ENCODE results near the gene MYO5C.

Gene MYO5C

DNA sequence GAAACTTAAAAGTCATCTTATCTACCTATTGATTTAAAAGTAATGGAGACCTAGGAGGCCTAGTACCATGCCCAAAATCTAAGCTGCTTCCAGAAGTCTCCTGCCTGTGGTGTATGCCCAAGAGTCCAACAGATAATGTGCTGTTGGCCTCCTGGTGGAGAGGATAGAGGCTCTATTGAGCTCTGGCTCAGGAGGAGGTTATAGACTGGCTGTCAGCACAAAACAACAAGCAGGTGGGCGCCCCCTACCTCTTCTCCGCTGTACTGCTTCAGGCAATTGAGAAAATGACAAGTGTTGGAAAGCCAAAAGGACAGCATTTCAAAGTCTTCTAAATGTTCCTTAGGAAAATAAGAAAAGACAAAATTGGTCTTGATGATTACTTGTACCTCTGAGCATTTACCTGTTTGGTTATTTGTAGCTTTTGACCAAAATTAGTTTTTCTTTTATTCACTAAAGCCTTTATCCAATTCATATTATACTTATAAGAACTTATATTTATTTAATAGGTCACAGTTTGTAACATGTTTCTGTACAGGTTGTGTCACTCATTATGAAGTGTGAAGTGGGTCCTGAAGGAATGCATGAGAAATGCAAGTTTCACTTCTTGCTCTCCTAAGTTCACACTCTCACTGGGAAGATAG lies 87.2 kb downstream of the MYO5C start:
- Histone ChIP-seq H3K9me3 (ENCODE audit: control insufficient read depth, insufficient read depth, low read length) (no peaks in the 10 kb centered on the region), H3K36me3 (ENCODE audit: insufficient read depth, low read length) (peaks cover 20% of the 10 kb centered on the region), H3K9ac (ENCODE audit: low read depth, low read length) (no peak overlapping the region), H3K4me1 (ENCODE audit: insufficient read depth, low read length) (no peaks in the 10 kb centered on the region; the same call in 1 of the 2 replicates)

DNA sequence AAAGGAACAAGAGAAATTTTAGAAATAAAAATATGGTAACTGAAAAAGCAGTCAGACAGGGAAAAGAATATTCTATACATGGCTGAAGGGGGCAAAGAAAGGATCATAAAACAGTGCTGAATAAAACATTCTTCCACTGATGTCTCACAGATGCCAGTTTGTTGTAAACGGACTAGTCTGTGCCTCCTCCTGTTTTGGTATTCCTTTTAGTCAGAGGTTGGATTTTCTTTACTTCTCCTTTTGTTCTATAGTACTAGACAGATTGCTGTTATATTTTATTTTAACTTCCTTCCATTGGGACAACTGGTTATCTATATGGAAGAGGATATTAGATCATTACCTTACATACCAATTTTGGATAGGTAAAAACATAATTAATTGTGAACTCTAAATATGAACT lies 88.4 kb downstream of the MYO5C start:
- peaks cover 20% of the 10 kb centered on the region for H3K36me3 ChIP-seq (ENCODE audit: insufficient read depth, low read length)
- no peak overlapping the region for H3K9ac ChIP-seq (ENCODE audit: low read depth, low read length)
- H3K4me1 ChIP-seq (ENCODE audit: insufficient read depth, low read length) = no peaks in the 10 kb centered on the region; the same call in 1 of the 2 replicates
- H3K9me3 ChIP-seq (ENCODE audit: control insufficient read depth, insufficient read depth, low read length) = no peaks in the 10 kb centered on the region

DNA sequence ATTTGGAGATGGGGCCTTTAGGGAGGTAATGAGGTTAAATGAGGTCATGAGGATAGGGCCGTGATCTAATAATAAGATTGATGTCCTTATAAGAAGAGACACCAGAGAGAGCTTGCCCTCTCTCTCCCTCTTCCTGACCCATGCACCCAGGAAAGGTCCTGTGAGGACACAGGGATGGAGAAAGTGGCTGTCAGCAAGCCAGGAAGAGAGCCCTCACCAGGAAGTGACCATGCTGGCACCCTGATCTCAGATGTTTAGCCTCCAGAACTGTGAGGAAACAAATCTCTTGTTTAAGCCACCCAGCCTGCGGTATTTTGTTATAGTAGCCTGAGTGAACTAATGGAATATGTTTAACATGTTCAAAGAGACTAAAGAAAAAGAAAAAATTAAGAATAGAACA lies 89.2 kb downstream of the MYO5C start:
- Histone ChIP-seq H3K9ac (ENCODE audit: low read depth, low read length) (no peak overlapping the region), H3K9me3 (ENCODE audit: control insufficient read depth, insufficient read depth, low read length) (no peaks in the 10 kb centered on the region), H3K36me3 (ENCODE audit: insufficient read depth, low read length) (peaks cover 15% of the 10 kb centered on the region), H3K4me1 (ENCODE audit: insufficient read depth, low read length) (no peaks in the 10 kb centered on the region; the same call in 1 of the 2 replicates)

DNA sequence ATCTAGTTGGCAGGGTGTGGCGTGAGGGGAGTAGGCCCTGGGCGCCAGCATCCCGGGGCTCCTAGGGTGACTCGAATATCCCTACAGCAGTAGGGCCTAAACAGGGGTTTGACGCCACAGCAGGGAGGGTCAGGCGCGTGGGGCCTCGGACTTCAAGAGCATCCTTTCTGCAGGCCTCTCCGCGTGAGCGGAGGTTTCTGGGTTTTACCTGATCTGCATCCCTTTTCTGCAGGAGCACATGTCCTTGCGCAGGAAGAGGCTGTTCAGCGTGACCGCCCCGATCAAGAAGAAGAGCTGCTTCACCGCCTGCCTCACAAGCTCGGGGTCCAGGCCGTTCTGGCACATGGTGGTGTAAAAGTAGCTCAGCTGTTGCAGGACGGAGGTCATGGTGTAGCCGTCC lies 90.9 kb downstream of the MYO5C start:
- Histone ChIP-seq H3K9ac (ENCODE audit: low read depth, low read length) (no peak overlapping the region), H3K36me3 (ENCODE audit: insufficient read depth, low read length) (peaks cover 10% of the 10 kb centered on the region), H3K9me3 (ENCODE audit: control insufficient read depth, insufficient read depth, low read length) (no peaks in the 10 kb centered on the region), H3K4me1 (ENCODE audit: insufficient read depth, low read length) (no peaks in the 10 kb centered on the region; the same call in 1 of the 2 replicates)

DNA sequence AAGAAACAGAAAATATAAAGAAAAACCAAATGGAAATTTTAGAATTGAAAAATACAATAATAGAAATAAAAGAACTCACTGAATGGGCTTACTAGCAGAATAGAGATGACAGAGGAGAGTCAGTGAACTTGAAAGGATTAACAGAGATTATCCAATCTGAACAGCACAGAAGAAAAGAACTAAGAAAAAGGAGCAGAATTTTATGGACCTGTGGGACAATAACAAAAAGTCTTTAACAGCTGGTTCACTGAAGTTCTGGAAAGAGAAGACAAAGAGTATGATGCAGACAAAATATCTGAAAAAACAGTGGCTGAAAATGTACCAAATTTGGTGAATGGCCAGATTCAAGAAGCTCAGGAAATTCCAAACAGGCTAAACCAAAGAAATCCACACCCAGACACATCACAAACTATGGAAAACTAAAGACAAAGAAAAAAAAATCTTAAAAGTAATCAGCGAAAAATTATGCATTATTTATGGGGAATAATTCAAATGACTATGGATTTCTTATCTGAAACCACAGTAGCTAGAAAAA lies 94.7 kb downstream of the MYO5C start:
- Histone ChIP-seq H3K9ac (ENCODE audit: low read depth, low read length) (no peak overlapping the region), H3K9me3 (ENCODE audit: control insufficient read depth, insufficient read depth, low read length) (no peaks in the 10 kb centered on the region), H3K4me1 (ENCODE audit: insufficient read depth, low read length) (no peaks in the 10 kb centered on the region), H3K36me3 (ENCODE audit: insufficient read depth, low read length) (peaks cover 10% of the 10 kb centered on the region)

DNA sequence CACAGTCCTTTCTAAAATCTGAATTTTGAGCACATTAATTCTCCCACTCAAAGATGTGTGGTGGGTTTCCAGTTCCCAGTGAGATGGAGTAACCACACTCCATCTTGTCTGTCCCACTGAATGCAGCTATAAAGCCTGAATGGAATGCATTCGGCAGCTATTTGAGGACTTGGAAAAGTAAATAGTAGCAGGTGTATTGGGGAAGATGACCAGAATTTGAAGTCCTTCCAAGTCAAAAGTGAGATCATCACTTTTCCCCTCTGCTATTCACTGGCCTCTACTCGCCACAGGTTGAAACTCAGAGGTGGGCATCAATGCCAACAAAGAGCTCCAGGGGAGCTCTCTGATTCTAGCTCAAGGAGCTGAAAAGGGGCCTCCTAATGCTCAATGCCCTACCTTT lies 96.3 kb downstream of the MYO5C start:
- no peaks in the 10 kb centered on the region for H3K9me3 ChIP-seq (ENCODE audit: control insufficient read depth, insufficient read depth, low read length)
- peaks cover 5% of the 10 kb centered on the region; the same call in 1 of the 2 replicates for H3K36me3 ChIP-seq (ENCODE audit: insufficient read depth, low read length)
- H3K4me1 ChIP-seq (ENCODE audit: insufficient read depth, low read length) = no peaks in the 10 kb centered on the region
- no peak overlapping the region for H3K9ac ChIP-seq (ENCODE audit: low read depth, low read length)

DNA sequence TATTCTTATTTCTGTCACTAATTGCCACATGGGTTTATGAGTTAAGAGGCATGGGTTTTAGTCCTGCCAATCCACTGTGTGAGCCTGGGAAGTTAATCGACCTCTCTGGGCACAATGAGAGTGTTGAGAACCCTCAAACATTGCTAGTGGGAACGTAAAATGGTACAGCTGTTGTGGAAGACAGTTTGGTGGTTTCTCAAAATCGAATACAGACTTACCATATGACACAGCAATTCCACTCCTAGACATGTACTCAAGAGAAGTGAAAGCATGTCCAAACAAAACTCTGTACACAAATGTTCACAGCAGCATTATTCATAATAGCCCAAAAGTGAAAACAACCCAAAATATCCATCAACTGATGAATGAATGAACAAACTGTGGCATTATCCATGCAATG lies 98.7 kb downstream of the MYO5C start:
- Histone ChIP-seq H3K9ac (ENCODE audit: low read depth, low read length) (no peak overlapping the region), H3K4me1 (ENCODE audit: insufficient read depth, low read length) (no peaks in the 10 kb centered on the region), H3K9me3 (ENCODE audit: control insufficient read depth, insufficient read depth, low read length) (no peaks in the 10 kb centered on the region), H3K36me3 (ENCODE audit: insufficient read depth, low read length) (peaks cover 3% of the 10 kb centered on the region; the same call in 1 of the 2 replicates)

DNA sequence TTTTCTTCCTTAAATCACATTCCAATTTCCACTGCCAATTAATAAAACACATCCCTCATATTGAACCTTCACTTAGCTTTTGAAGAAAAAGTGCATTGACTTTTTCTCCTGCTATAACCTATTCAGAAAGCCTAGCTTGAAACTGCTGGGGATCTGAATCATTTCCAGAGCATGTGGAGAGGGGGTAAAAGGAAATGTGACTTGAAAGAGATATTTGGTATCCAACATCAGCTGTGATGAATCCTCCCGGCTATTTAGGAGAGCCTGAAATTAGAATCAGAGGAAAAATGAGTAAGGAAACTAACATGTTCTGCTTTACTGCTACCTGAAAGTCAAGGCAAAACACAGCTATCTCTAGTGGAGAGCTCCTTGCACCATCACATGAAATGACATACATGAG lies 101.8 kb downstream of the MYO5C start:
- no peaks in the 10 kb centered on the region for H3K36me3 ChIP-seq (ENCODE audit: insufficient read depth, low read length)
- no peaks in the 10 kb centered on the region for H3K4me1 ChIP-seq (ENCODE audit: insufficient read depth, low read length)

DNA sequence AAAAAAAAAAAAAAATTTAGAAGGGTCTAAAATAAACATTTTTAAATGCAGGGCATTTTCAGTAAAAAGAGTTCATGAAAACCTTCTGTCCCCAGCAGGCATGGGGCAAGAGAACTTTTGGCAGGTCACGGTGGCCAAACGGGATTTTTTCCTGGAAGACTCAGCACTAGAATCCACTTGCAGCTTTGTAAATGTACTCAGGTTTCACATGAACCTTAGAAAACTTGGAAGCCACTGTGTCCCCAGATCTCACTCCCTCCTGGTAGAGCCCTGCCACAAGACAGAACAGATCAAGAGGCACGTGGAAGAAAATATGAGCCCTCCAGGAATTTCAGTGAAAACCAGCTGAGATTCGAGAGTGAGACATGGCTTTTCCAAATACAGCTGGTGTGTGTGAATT lies 102.3 kb downstream of the MYO5C start:
- Histone ChIP-seq H3K9me3 (ENCODE audit: control insufficient read depth, insufficient read depth, low read length) (no peaks in the 10 kb centered on the region), H3K36me3 (ENCODE audit: insufficient read depth, low read length) (no peaks in the 10 kb centered on the region), H3K9ac (ENCODE audit: low read depth, low read length) (no peak overlapping the region), H3K4me1 (ENCODE audit: insufficient read depth, low read length) (no peaks in the 10 kb centered on the region)

More for the DNA sequence above, 101.8 kb downstream of the MYO5C start:
- Histone ChIP-seq H3K9me3 (ENCODE audit: control insufficient read depth, insufficient read depth, low read length) (no peaks in the 10 kb centered on the region), H3K9ac (ENCODE audit: low read depth, low read length) (no peak overlapping the region)

DNA sequence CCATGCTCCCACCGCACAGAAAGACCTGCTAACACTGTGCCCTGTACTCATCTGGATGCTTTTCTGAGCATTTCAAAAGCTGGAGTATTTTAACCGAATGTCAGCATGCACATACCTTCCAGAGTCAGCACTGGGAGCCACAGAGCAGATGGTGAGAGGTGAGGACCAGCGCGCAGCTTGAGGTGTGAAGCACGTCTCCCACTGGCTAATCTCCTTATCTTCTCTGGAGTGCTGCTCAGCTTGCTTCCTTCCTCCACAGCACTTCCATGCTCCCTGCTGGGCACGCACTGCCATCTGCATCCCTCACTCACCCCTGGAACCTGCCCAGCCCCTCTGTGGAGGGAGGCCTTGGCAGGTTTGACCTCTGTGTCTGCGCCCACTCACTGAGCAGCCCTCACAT lies 104.4 kb downstream of the MYO5C start, which contains the start of gene GNB5:
TSS of gene GNB5 (minus strand) at position 186 of the 400 bp plus-strand sequence. CDS start 6,716 bp downstream, outside the sequence.
- Histone ChIP-seq H3K36me3 (ENCODE audit: insufficient read depth, low read length) (no peaks in the 10 kb centered on the region), H3K9me3 (ENCODE audit: control insufficient read depth, insufficient read depth, low read length) (no peaks in the 10 kb centered on the region), H3K9ac (ENCODE audit: low read depth, low read length) (no peak within 1 kb of the TSS), H3K4me1 (ENCODE audit: insufficient read depth, low read length) (no peaks in the 10 kb centered on the region)

DNA sequence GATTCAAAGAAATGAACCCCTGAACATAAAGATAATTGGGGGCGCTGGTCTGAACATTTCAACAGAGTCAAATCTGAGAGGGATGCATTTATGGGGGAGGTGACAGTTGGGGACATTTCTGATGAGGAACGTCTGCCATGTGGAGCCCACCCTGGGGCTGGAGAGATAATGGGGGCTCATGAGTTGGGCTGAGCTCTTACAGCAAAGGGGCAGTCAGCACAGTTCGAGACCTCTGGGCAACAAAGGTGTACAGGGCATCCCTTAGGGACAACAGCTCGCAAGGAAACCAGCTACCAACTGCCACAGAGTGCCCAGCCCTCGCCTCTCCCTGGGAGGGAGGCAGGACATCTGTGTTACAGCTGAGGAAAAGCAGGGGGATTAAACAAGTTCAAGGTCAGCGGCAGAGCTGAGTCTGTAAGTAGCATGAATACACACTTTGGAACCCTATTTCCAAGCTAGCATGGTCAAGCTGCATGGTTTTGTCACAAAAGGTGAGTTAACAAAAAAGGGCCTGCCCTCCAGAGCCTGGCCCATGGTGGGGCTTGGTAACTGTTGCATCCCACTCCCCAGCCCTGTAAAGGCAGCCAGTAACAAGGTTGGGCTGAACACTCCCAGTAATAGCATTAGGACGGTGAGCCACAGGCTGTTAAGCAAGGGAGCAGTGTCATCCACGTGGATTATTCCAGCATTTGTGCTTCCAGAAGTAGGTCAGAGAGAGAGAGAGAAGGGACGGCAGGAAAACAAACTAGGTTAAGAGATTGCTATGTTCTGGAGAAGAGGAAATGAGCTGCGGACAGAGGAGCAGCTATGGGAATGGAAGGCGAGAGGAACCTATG lies 108.7 kb downstream of the MYO5C start:
- no peaks in the 10 kb centered on the region for H3K36me3 ChIP-seq (ENCODE audit: insufficient read depth, low read length)
- no peaks in the 10 kb centered on the region for H3K4me1 ChIP-seq (ENCODE audit: insufficient read depth, low read length)
- no peaks in the 10 kb centered on the region for H3K9me3 ChIP-seq (ENCODE audit: control insufficient read depth, insufficient read depth, low read length)
- no peak overlapping the region for H3K9ac ChIP-seq (ENCODE audit: low read depth, low read length)

DNA sequence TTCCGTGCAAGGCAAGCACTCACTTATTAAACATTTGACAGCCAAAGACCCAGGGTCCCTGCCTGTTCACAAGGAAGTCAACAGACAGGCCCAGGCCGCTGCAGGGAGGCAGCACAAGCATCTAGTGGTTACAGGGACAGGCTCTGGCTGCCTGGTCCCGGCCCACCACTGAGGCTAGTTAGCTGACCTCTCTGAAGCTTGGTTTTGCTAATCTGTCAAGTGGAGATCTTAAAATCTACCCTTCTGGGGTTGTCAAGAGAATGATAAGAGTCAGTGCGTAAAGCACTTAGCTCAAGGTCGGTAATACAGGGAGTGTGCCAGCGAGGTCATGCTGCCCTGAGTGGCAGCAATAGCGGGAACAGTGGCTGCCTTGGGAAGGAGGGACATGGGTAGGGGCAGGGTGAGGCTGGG lies 110.4 kb downstream of the MYO5C start:
- Histone ChIP-seq H3K9me3 (ENCODE audit: control insufficient read depth, insufficient read depth, low read length) (no peaks in the 10 kb centered on the region), H3K36me3 (ENCODE audit: insufficient read depth, low read length) (no peaks in the 10 kb centered on the region), H3K9ac (ENCODE audit: low read depth, low read length) (no peak overlapping the region), H3K4me1 (ENCODE audit: insufficient read depth, low read length) (no peaks in the 10 kb centered on the region)

DNA sequence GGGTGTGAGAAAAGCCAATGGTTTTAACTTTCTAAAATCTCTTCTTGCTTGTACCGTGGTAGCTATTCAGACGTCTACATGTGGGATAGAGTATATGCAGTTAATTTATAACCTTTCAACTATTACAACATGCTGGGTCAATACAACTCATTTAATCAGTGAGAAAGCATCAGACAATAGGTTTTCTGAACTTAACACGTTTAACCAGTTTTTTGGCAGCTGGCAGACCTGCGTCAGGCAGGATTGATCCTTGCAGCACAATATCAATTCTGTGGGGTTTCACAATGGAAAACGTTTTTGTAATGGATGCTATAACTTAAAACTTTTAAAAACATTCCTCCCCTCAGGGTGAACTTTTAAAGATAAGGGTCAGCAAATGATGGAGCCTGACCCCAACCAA lies 110.9 kb downstream of the MYO5C start:
- H3K4me1 ChIP-seq (ENCODE audit: insufficient read depth, low read length) = no peaks in the 10 kb centered on the region
- no peaks in the 10 kb centered on the region for H3K9me3 ChIP-seq (ENCODE audit: control insufficient read depth, insufficient read depth, low read length)
- no peaks in the 10 kb centered on the region for H3K36me3 ChIP-seq (ENCODE audit: insufficient read depth, low read length)
- H3K9ac ChIP-seq (ENCODE audit: low read depth, low read length) = no peak overlapping the region

DNA sequence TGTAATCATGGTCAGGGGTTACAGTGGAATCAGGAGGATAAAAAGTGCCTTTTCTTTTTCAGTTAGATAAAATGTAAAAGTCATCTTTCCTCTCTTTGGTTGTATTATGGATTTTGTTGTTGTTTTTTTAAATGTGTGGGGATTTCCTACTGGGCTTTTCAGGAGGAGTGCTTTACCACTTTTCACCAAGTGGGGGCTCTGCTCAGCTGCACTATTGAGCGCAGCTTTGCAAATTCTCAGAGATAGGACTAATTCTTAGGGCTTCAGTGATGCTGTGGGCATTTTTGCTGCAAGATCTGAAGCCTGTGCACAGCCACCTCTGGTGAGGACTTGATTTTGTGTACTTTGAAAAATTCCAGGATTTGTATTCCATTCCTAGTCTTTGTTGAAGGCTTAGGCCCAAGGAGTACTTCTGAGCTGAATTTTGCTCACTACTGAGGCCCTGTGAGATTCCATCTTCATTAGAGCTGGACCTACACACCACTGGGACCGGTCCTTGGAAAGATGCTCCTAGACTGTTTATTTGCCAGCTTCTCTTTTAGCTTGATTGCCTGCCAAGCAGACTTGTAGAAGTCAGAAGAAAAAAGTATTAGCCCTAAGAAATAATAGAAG lies 111.9 kb downstream of the MYO5C start:
- Histone ChIP-seq H3K36me3 (ENCODE audit: insufficient read depth, low read length) (no peaks in the 10 kb centered on the region), H3K9ac (ENCODE audit: low read depth, low read length) (no peak overlapping the region), H3K9me3 (ENCODE audit: control insufficient read depth, insufficient read depth, low read length) (no peaks in the 10 kb centered on the region), H3K4me1 (ENCODE audit: insufficient read depth, low read length) (no peaks in the 10 kb centered on the region)
